HT-29 (cell line): Measurements from ENCODE around the gene SLC23A3. TPM values are rescaled to one million over a fixed set of nuclear protein-coding genes. Genes with fewer than 3 reads are reported as not detected.

Experiments
- DNase-seq: peaks from one replicate; pipeline ENCODE4 v3.0.0-alpha.2; 2015; ENCODE audit warnings: low spot score
- total RNA-seq: library from RNA; depleted of rRNA; stranded (reverse); fragments of >200 nt; shearing (Covaris generic); gene quantifications from 2 replicates; pipeline ENCODE4 v1.2.3, GENCODE V29; 2014; rRNA removed

SLC23A3 gene, protein sequence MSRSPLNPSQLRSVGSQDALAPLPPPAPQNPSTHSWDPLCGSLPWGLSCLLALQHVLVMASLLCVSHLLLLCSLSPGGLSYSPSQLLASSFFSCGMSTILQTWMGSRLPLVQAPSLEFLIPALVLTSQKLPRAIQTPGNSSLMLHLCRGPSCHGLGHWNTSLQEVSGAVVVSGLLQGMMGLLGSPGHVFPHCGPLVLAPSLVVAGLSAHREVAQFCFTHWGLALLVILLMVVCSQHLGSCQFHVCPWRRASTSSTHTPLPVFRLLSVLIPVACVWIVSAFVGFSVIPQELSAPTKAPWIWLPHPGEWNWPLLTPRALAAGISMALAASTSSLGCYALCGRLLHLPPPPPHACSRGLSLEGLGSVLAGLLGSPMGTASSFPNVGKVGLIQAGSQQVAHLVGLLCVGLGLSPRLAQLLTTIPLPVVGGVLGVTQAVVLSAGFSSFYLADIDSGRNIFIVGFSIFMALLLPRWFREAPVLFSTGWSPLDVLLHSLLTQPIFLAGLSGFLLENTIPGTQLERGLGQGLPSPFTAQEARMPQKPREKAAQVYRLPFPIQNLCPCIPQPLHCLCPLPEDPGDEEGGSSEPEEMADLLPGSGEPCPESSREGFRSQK
- 5.9 and 9.9 TPM in 2 replicates for total RNA-seq

DNA sequence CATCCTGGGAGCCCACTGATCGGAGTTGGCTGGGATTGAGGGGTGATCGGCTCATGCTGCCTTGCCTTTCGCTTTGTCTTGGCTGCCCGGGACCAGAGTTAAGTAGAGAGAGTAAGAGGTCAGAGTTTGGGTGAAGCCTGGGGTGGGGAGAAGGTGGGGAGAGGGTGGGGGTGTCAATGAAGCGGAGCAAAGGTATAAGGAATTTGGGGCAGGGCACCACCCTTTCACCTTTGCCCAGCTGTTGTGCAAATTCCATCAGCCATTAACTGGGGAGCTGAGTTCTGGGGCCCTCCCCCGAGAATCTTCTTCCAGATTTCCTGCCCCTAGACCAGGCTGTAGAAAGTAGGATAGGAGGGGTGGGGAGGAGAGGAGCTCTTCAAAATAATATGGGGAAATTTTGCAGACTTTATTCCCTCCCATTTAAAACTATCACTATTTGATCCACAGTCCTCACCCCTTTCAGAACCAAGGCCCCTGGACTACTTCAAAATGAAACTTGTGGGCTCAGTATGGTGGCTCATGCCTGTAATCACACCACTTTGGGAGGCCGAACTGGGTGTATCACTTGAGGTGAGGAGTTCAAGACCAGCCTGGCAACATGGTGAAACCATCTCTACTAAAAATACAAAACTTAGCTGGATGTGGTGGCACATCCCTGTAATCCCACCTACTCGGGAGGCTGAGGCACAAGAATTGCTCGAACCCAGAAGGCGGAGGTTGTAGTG is at the start of gene SLC23A3:
TSS of gene SLC23A3 (minus strand) at position 100 of the 725 bp plus-strand sequence. CDS start at position 55, 45 bp downstream.
- DNase-seq: peak; percentile 57

DNA sequence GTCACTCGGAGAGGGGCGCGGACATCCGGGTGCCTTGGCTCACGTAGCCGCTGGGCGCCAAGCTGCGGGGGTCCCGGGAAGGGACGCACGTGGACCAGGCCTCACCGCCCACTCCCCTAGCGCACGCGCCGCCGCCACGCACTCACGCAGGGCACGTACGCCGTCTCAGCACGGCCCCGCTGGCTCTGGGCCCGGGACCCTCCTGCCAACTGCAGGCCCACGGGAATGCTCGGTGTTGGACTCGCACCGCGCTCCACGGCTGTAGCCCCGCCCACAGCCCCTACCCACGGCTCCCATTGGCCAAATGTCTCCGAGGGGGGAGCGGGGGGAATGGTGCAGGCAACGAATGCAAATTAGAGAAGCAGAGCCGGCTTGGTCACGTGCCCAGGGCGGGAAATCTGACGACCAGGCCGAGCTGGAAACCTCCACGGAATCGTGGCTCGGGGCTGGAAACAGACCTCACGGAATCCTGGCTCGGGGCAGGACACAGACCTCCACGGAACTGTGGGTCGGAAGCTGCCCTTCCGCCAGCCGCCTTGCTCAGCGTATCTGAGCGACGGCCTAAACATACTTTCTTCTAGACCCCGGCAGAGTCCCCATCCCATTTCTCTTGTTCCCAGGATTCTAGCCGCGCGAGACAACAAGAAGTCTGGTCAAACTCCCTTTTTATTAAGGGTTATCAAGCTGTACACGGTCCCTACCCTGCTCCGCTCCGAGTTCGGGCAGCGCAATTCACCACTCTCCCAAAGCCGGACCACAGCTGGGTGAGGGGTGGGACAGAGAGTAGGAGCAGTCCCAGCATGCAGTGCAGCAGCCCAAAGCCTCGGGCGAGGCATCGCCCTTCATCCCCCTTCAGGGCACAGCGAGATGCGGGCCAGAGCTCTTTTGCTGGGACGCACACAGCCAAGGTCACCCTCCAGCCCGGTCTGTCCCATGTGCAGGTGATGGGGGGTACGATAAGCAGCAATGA is 49.2 kb upstream of the SLC23A3 start, which contains the start of gene ABCB6:
TSS of gene ABCB6 (minus strand) at position 227 of the 970 bp plus-strand sequence. CDS start 285 bp downstream, outside the sequence.
- peak; percentile 89 for DNase-seq

GRCh38 chr2:219218217-219218731 is 48.4 kb upstream of the SLC23A3 start:
- peak; percentile 72 for DNase-seq

DNA sequence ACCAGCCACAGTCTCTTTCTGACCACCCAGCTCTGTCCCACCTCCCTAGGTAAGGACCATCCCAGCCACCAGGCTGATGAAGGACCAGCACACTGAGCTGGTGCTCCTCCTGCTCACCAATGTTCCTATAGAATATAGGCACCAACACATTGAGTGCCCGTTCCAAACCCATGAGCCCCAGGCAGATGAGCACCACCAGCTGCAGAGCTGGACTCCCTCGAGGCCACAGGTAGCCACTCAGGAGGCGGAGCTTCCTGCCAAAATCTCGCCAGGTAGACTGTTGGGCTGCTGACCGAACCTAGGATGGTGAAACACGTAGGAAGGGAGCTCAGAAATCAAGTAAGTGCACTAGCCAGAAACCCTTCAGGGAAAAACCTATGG is 46.7 kb upstream of the SLC23A3 start:
- DNase-seq: no peak

DNA sequence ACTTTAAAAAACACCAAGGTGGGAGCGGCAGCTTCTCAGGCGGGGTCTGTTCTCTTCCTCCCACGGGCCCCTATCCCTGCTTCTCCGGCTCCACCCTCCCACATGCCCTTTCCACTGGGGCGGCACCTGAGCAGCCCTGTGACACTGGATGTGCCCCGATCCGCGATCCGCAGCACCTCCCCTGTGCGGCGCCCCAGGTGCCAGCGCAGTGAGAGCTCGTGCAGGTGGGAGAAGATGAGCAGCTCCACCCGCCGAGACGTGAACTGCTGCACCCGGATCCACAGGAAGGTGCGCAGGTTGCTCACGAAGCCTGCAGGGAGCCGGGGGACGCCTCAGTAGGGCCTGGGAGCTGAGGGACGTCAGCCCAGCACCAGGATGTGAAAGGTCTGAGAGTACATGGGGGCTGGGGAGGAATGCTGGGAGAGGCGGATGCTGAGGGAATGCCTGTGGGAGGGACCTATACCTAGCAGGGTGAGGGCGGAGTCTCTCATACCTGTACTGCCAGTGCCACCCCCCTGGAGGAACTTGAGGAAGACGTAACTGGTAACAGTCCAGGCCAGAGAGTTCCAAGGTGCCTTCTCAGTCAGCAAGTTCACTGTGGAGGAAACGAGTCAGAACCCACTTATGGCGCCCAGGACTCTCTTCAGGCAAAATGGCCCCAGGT is 46.2 kb upstream of the SLC23A3 start:
- DNase-seq: peak; percentile 76

DNA sequence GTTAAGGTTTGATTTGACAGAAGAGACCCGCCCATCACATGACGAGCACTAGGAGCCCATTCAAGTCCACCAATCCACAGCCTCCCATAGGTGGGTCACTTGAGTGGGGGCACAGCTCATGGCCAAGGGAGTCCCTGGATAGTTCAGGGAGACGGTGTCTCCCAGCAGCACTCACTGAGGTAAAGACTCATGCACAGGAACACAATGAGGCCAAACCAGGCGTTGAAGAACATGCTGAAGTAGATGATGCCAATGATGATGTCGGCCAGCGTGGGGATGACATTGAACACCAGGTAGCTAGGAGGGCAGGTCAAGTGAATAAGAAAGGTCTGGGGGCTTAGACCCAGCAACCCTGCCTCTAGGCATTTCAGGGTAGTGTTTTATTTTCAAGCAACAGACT is 45.0 kb upstream of the SLC23A3 start:
- no peak for DNase-seq

- DNase-seq: no peak
Observed at GRCh38 chr2:219214141-219214540, 44.3 kb upstream of the SLC23A3 start.

DNA sequence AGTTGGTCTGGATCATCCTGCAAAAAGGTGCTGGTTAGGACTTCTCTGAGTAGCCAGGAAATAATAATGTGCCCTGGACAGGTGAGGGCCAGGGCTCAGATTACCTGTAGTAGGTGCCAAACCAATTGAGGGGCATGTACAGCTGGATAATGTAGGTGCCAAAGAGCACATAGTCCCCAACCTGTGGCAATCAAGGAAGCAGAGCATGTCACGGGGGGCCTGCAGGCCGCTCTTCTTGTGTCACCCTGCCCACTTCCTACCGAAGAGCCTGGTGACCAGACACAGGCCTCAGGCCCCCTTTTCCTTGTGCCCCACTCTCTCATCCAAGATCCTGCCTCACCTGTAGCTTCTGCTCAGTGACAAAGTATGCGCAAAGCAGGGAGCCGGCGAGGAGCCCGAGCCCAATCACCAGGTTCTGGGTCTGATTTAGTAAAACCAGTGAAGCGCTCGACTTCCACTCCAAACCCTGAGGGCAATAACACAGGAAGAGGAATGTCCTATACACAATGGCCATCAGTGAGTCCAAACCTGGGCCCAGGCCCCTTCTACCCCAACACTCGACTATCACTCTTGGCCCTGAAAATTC is 43.8 kb upstream of the SLC23A3 start:
- DNase-seq: no peak

- no peak for DNase-seq
Observed at GRCh38 chr2:219213026-219213415, 43.2 kb upstream of the SLC23A3 start.

DNA sequence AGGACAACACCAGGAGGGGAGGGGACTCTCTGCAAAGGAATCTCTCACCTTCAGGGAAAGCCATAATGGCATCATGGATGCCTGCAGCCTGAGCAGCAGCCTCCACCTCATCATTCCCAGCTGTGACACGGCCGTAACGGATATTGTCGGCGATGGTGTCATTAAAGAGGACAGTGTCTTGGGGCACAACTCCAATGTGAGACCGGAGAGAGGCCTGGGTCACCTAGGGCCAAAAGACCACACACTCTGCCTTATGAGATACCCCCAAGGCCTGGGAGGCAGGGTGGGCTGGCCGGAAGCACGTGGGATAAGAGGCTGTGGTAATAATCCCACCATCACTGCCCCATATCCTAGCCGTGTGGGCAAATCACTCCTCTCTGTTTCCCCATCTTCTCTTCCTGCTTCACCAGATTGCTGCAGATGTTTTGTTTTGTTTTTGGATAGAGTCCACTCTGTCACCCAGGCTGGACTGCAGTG is 41.1 kb upstream of the SLC23A3 start:
- DNase-seq: no peak

DNA sequence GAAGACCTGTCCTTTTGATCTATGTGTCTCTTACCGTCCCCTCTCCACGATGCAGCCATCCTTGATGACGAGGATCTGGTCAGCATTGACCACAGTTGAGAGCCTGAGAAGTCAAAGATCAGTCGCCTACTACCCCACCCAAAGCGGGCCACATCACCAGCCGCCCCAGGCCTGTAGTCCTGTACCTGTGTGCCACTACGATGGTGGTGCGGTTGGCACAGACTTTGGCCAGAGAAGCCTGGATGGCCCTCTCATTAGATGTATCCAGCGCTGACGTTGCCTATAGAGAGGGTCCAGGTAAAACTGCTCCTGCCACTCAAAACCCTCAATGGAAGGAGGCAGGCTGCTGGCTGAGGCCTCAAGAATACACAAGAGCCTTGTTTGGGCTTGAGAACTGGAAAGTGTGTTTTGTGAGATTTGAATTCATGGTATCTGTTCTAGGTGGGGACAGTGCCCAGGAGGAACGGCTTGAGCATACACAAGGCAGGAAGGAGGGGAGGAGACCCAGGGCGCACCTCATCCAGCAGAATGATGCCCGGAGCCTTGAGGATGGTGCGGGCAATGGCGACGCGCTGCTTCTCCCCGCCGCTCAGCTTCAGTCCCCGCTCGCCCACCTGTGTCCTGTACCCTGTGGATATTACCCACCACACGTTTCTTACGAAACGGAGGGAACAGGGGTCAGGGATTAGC is 40.5 kb upstream of the SLC23A3 start:
- no peak for DNase-seq

DNA sequence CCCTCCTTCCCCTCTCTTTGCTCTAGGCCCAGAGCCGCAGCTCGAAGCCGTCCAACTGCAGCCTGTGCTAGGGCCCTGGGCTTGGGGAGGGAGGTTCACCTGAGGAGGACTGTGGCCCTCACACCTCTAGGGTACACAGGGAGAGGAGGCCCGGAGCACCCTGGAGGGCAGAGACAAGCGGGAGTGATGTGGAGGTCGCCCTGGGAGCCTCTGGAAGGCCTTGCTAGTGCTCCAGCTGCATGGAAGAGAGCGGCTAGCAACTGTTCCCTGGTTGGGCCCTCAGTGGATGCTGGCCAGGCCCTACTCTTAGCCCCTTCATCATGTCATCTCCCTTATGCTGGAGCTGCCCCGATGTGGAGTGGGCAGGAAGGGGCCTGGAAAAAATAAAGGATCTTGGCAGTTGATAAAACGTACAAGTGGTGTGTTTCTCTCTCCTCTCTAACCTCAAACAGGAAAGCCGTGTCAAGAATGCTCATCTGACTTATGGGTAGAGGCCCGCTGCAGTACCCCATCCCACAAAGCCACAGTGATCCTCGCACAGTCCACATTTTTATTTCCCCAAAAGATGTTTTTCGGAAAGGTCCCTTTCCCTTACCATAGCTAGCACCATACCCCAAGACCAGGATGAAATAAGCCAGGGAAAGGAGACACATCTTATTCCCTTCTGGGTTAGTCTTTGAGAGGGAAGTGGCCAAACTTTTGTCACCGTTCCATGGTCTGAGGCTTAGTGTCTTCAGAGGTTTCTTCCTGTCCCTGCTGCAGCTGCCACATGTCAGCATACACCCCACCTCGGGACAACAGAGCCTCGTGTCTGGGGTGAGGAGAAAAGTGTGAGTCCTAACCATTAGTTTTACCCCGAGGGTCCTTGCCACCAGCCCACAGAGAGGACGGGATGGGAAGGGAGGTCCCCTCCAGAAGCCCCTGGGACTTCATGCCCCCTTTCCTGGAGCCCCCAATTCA is 39.7 kb upstream of the SLC23A3 start:
- no peak for DNase-seq

GRCh38 chr2:219207884-219208740 is 38.3 kb upstream of the SLC23A3 start:
- DNase-seq: peak; percentile 46

GRCh38 chr2:219207134-219207883 is 37.5 kb upstream of the SLC23A3 start:
- no peak for DNase-seq

DNA sequence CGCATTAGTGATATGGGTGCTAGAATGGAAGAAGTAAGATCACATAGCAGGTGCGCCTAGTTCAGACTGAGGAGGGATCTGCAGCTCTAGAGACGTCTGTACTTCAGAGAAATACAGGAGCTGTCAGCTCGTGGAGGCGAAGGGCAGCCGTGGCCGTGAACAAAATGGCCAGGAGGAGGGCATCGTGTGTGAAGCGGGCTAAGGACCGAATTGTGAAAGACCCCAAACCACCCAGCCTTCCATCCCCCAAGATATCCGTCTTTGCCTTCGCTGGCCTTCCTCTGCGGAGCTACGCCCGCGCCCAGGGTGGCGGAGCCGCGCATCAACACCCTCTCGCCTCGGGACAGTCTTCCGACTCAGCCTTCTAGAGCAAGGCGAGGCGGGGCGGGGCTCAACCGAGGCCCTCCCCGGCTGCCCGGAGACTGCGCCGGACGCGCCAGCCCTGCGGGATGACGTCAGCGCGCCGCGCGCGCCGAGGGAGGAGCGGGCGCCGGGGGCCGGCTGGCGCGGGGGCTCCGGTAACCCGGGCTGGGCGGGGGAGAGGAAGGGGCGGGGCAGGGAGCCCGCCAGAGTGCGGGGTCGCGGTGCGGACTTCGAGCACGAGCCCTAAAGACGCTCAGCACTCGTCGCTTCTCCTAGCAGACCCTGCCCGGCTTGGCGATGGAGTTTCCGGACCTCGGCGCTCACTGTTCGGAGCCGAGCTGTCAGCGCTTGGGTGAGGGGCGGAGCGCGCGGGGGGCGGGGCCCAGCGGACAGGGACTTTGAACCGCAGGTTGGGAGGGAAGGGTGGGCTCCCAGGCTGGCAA is 36.7 kb upstream of the SLC23A3 start, which contains the start of gene ZFAND2B:
TSS of gene ZFAND2B (plus strand) at position 455 of the 806 bp plus-strand sequence. CDS start at position 661, 206 bp downstream.
- peak; percentile 92 for DNase-seq
